Urinary bladder (tissue), 4 donors: ENCODE data around the gene PSPN. TPM values are rescaled to one million over a fixed set of nuclear protein-coding genes. Genes with fewer than 3 reads are reported as not detected.
"Not testable (repeated sequence)": the region's sequence is repeated elsewhere in the genome, so short reads cannot be mapped to it uniquely, and the experiment has no call there.

Experiments used
- DNase-seq: peaks from one replicate; pipeline ENCODE4 v3.0.0-alpha.2; 2015; ENCODE audit errors: extremely low spot score
- H3K27ac ChIP-seq: one replicate; pipeline ENCODE4 v1.5.1; 2013; ENCODE audit warnings: low read depth, mild to moderate bottlenecking, moderate library complexity
- H3K36me3 ChIP-seq: one replicate; pipeline ENCODE4 v1.6.1; 2013; ENCODE audit warnings: mild to moderate bottlenecking, moderate library complexity; ENCODE audit not compliant: insufficient read depth
- H3K4me1 ChIP-seq: one replicate; pipeline ENCODE4 v1.6.1; 2013; ENCODE audit warnings: mild to moderate bottlenecking, moderate library complexity; ENCODE audit not compliant: insufficient read depth
- H3K4me3 ChIP-seq: one replicate; pipeline ENCODE4 v1.5.1; 2013; ENCODE audit warnings: low read depth, low read length
- WGBS: extraction: QIAGEN DNeasy Blood & Tissue Kit; methylation state at CpG from one replicate; pipeline ENCODE4 v1.1.7; 2013; 5-methylcytosine and 5-hydroxymethylcytosine counted together
- polyA plus RNA-seq: library from polyadenylated mRNA; stranded (reverse); fragments of 200-250 nt; gene quantifications from one replicate; pipeline ENCODE4 v1.2.3, GENCODE V29; 2013
- total RNA-seq: library from RNA; depleted of rRNA; stranded (reverse); fragments of >200 nt; gene quantifications from one replicate; pipeline ENCODE4 v1.2.3, GENCODE V29; 2014
- donor health status: healthy with polysubstance abuse.
- donor health status: healthy.

PSPN gene
- total and polyA plus RNA-seq, 2 donors: 0.94 to 1.4 TPM

DNA sequence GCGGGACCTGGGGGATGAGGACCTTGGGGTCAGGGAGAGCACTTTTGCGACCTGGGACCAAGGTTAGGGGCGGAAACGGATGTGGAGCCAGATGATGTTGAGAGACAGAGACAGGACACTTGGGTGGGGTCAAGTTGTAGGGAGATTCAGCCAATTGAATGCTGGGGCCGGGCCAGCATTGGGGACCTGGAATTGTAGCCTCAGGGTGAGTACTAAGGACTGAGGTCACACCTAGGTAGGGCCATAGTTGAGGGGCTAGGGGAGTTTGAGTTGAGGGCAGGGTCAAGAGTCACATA, 2.0 kb downstream of the PSPN start:
- H3K27ac ChIP-seq: no peak overlapping the region
- no peaks in the 10 kb centered on the region for H3K36me3 ChIP-seq
- H3K4me3 ChIP-seq: peak overlapping the region; percentile 30
- DNase-seq: no peak
- WGBS: 26% methylated on average over 5 of the region's 5 CpGs
- H3K4me1 ChIP-seq: no peaks in the 10 kb centered on the region

DNA sequence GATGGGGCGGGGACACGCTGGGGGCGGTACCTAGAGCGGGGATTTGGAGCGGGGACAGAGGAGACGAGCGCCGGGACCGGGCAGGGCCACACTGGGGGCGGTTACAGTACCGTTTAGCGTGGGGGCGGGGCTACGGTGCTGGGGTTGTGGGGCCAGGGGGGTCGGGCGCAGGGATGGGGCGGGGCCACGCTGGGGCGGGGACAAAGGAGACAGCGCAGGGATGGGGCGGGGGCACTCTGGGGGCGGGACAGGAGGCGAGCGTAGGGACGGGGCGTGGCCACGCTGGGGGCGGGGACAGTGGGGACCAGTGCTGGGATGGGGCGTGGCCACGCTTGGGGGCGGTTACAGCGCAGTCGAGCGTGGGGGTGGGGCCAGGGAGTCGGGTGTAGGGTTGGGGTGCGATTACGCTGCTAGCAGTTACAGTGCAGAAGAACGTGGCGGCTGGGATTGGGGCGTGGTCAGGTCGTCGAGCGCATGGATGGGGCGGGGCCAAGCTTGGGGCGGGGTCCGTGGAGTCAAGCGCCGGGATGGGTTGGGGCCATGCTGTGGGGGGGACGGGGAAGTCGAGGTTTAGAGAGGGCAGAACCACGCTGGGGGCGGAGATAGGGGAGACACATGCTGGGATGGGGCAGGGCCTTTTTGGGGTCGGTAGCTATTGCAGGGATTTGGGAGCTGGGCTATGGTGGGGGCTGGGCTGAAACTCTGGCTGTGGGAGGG, 2.5 kb downstream of the PSPN start:
- Histone ChIP-seq H3K27ac (peak overlapping the region; percentile 93), H3K4me1 (no peaks in the 10 kb centered on the region), H3K36me3 (no peaks in the 10 kb centered on the region), H3K4me3 (peak overlapping the region; percentile 55)
- peak; percentile 94 for DNase-seq
- WGBS: under 1% methylated on average over 53 of the region's 53 CpGs

DNA sequence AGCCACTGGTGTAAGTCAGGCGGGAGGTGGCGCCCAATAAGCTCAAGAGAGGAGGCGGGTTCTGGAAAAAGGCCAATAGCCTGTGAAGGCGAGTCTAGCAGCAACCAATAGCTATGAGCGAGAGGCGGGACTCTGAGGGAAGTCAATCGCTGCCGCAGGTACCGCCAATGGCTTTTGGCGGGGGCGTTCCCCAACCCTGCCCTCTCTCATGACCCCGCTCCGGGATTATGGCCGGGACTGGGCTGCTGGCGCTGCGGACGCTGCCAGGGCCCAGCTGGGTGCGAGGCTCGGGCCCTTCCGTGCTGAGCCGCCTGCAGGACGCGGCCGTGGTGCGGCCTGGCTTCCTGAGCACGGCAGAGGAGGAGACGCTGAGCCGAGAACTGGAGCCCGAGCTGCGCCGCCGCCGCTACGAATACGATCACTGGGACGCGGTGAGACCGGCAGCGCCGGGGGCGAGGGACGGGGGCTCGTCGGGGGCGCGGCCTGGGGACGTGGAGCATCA, 3.1 kb downstream of the PSPN start, which contains the start of gene ALKBH7:
TSS of gene ALKBH7 (plus strand) at position 201 of the 502 bp plus-strand sequence. CDS start at position 228, 27 bp downstream.
- peak; percentile 99 for DNase-seq
- WGBS: under 1% methylated on average over 47 of the region's 47 CpGs
- Histone ChIP-seq H3K27ac (peak within 1 kb of the TSS; percentile 93), H3K4me3 (peak within 1 kb of the TSS; percentile 55), H3K36me3 (no peaks in the 10 kb centered on the region), H3K4me1 (no peaks in the 10 kb centered on the region)

DNA sequence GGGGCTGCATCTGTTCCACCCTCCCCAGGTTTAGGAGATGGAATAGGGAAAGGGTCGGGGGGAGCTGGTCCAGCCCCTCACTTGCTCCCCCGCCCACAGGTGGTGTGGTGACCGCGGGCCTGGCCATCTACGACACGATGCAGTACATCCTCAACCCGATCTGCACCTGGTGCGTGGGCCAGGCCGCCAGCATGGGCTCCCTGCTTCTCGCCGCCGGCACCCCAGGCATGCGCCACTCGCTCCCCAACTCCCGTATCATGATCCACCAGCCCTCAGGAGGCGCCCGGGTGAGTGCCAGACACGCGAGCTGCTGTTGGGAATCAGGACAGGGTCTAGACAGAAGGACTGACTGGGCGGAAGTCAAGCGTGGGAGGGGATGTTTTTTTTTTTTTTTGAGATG, 11.4 kb downstream of the PSPN start:
- Histone ChIP-seq H3K27ac (no peak overlapping the region), H3K36me3 (peaks cover 3% of the 10 kb centered on the region), H3K4me3 (no peak overlapping the region), H3K4me1 (no peaks in the 10 kb centered on the region)
- WGBS: 95% methylated on average over 21 of the region's 21 CpGs
- DNase-seq: no peak

DNA sequence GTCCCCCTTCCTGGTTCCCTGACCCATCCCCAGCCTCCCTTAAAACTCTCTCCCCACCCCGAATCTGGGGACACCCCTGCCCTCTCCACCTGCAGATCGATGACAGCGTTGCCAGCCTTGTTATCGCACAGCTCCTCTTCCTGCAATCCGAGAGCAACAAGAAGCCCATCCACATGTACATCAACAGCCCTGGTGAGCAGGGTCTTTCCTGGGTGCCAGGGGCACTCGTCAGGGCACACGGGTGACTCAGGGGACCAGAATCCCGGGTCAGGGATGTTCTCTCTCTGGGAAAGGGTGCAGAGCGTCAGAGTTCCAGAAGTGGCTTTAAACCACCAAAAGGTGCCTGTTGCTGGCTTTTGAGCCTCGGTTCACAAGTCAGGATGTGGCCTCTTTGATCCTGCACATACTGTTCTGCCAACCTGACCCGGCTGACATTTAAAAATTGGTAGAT, 13.4 kb downstream of the PSPN start:
- Histone ChIP-seq H3K27ac (peak overlapping the region; percentile 90), H3K4me3 (peak overlapping the region; percentile 85), H3K36me3 (peaks cover 3% of the 10 kb centered on the region), H3K4me1 (no peaks in the 10 kb centered on the region)
- WGBS: 18% methylated on average over 11 of the region's 11 CpGs
- no peak for DNase-seq

DNA sequence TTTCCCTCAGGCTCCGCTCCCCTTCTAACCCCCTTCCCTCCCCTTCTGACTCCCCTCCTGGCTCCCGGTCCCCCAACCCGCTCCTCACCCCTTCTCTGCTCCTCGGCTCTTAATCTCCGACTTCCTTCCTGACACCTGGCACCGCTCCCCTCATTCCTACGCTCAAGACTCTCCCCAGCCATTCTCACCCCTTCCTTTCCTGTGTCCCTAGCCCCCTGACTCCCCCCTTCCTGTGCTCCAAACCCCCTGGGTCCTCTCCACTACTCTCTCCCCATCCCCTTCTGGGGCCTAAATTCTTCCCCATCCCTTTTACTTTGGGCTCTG, 13.7 kb downstream of the PSPN start:
- Histone ChIP-seq H3K4me3 (peak overlapping the region; percentile 85), H3K36me3 (peaks cover 3% of the 10 kb centered on the region), H3K27ac (peak overlapping the region; percentile 90), H3K4me1 (no peaks in the 10 kb centered on the region)
- no peak for DNase-seq
- 0% methylated on average over 7 of the region's 7 CpGs for WGBS

DNA sequence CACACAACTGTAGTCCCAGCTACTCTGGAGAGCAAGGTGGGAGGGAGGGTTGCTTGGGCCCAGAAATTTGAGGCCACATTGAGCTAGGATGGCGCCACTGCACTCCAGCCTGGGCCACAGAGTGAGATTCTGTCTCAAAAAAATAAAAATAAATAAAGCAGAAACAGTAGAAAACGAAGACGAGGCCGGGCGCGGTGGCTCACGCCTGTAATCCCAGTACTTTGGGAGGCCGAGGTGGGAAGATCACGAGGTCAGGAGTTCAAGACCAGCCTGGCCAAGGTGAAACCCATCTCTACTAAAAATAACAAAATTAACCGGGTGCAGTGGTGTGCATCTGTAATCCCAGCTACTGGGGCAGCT, 14.9 kb downstream of the PSPN start:
- not testable (repeated sequence) for H3K4me3 ChIP-seq, H3K36me3 ChIP-seq, H3K27ac ChIP-seq, H3K4me1 ChIP-seq, DNase-seq
- 96% methylated on average over 10 of the region's 10 CpGs for WGBS

DNA sequence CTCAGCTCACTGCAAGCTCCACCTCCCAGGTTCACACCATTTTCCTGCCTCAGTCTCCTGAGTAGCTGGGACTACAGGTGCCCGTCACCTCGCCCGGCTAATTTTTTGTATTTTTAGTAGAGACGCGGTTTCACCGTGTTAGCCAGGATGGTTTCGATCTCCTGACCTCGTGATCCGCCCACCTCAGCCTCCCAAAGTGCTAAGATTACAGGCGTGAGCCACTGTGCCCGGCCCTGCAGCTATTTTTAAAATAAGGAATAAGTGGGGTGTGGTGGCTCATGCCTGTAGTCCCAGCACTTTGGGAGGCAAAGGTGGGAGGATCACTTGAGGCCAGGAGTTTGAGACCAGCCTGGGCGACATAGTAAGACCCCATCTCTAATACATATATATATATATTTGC, 15.3 kb downstream of the PSPN start:
- H3K27ac ChIP-seq, H3K4me3 ChIP-seq, DNase-seq, H3K4me1 ChIP-seq, H3K36me3 ChIP-seq: not testable (repeated sequence)
- 95% methylated on average over 12 of the region's 12 CpGs for WGBS

DNA sequence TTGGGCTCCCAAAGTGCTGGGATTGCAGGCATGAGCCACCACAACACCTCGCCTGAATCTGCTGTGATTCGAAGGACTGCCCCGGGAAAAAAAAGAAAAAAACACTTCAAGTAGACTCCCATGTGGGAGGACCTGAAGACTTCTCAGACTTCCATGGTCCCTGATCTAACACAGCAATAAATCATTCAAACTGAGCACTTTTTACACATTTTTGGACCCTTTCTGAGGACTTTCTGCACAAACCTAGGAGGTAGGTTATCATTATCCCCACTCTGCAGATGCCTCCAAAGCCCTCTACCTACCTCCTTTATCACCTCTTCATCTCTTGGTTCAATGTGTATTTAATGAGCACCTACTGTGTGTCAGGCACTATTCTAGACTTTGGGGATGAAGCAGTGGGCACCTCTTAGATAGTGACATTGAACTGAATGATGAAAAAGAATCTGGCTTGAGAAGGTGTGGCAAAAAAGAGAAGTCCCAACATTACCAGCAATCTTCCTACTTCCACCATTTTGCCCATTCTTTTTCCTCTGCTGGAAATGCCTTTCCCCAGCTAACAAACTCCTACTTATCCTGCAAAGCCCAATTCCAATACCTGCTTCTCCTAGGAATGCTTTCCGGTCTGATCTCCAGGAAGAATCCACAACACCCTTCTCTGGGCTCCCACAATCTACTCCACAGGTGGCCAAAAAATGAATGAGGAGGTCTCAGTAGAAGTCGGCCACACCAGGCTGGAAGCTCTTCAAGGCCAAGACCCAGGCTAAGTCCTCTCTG, 16.0 kb downstream of the PSPN start:
- Histone ChIP-seq H3K36me3 (no peaks in the 10 kb centered on the region), H3K27ac (no peak overlapping the region), H3K4me3 (no peak overlapping the region), H3K4me1 (no peaks in the 10 kb centered on the region)
- no peak for DNase-seq
- WGBS: 88% methylated on average over 5 of the region's 5 CpGs

DNA sequence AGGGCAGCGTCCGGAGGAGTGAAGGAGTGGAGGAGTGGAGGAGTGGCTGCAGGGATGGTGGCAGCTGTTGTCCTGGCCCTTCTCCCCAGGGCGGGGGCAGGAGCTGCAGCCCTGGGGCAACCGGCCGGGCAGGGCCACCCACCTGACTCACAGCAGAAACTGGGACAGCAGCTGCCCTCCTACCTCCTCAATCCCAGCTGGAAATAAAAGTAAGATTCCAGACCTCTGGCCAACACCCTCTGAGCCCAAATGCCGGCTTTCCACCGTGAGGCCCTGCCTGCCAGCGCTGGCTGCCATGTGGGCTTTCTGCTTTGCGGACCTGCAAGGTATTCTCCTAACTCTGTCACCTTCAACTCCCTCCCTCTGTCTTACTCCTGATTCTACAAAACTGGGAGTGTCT, 17.7 kb downstream of the PSPN start:
- no peak for DNase-seq
- Histone ChIP-seq H3K27ac (no peak overlapping the region), H3K4me1 (no peaks in the 10 kb centered on the region), H3K4me3 (no peak overlapping the region), H3K36me3 (no peaks in the 10 kb centered on the region)
- WGBS: 50% methylated on average over 9 of the region's 9 CpGs

DNA sequence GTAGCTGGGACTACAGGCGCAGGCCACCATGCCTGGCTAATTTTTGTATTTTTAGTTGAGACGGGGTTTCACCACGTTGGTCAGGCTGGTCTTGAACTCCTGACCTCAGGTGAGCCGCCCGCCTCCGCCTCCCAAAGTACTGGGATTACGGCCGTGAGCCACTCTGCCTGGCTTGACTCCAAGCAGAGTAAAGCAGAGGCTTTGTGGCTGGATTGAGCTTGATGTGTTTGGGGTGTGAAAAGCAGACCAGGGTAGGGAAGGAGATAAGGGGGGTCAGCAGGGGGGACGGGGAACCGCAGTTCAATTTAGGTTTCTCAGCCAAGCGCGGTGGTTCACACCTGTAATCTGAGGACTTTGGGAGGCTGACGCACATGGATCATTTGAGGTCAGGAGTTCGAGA, 18.6 kb downstream of the PSPN start:
- WGBS: 74% methylated on average over 14 of the region's 14 CpGs
- no peak for DNase-seq
- no peak overlapping the region for H3K27ac ChIP-seq

DNA sequence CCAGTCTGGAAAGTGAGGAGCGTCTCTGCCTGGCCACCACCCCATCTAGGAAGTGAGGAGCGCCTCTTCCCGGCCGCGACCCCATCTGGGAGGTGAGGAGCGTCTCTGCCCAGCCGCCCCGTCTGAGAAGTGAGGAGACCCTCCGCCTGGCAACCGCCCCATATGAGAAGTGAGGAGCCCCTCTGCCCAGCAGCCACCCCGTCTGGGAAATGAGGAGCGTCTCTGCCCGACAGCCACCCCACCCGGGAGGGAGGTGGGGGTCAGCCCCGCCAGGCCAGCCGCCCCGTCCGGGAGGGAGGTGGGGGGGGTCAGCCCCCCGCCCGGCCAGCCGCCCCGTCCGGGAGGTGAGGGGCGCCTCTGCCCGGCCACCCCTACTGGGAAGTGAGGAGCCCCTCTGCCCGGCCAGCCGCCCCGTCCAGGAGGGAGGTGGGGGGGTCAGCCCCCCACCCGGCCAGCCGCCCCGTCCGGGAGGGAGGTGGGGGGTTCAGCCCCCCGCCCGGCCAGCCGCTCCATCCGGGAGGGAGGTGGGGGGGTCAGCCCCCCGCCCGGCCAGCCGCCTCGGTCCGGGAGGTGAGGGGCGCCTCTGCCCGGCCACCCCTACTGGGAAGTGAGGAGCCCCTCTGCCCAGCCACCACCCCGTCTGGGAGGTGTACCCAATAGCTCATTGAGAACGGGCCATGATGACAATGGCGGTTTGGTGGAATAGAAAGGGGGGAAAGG, 20.3 kb downstream of the PSPN start:
- DNase-seq, H3K4me3 ChIP-seq, H3K36me3 ChIP-seq, H3K27ac ChIP-seq, H3K4me1 ChIP-seq: not testable (repeated sequence)
- 91% methylated on average over 38 of the region's 46 CpGs for WGBS

More for the DNA sequence above, 18.6 kb downstream of the PSPN start:
- no peaks in the 10 kb centered on the region for H3K36me3 ChIP-seq
- no peak overlapping the region for H3K4me3 ChIP-seq
- no peaks in the 10 kb centered on the region for H3K4me1 ChIP-seq

DNA sequence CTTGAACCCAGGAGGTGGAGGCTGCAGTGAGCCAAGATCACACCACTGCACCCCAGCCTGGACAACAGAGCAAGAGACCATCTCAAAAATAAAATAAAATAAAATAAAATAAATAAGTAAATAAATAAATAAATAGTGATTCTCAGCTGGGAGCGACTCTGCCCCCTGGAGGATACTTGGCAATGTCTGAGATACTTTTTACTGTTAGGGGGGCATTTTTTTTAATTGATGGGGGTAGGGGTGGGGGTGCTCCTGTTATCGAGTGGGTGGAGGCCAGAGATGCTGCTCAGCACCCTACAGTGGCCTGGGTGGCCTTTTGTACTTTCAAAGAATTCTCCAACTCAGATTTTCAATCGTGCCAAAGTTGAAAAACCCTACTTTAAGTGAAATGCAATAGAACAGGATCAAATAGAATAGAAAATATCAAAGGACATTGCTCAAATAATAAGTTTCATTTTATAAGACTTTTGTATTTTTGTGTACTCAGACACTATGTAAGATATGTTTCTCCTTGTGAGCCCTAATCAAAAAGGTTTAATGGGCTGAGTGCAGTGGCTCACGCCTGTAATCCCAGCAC, 21.5 kb downstream of the PSPN start:
- WGBS: 65% methylated on average over 4 of the region's 4 CpGs
- H3K36me3 ChIP-seq: no peaks in the 10 kb centered on the region
- H3K27ac ChIP-seq: no peak overlapping the region
- H3K4me1 ChIP-seq: no peaks in the 10 kb centered on the region
- H3K4me3 ChIP-seq: no peak overlapping the region
- no peak for DNase-seq
